ENCODE measurements around the gene ELP2. TPM values are rescaled to one million over a fixed set of nuclear protein-coding genes. Genes with fewer than 3 reads are reported as not detected.

ELP2 gene
- polyA plus RNA-seq, 1 of the 3 experiments (the other 2 are of a cell fraction): 38.3 TPM

DNA sequence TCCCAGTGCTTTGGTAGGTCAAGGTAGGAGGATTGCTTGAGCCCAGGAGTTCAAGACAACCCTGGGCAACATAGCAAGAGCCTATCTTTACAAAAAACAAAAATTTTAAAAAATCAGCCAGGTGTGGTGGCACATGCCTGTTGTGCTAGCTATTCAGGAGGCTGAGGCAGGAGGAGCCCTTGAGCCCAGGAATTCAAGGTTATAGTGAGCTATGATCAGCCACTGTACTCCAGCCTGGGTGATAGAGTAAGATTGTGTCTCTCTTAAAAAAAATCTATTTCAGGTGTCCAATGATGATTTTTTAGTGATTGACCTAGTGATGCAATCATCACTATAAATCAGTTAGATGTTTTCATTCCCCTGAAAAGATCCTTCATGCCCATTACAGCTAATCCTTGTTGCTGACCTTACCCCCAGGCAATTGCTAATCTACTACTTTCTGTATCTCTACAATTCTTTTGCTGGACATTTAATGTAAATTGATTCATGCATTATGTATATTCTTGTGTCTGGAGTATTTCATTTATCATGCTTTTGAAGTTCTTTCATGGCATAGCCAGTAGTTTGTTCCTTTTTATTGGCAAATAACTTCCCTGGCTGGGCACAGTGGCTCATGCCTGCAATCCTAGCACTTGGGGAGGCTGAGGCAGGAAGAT lies 67.9 kb downstream of the ELP2 start:
- H3K9me3 ChIP-seq: no peaks in the 10 kb centered on the region
- H3K4me2 ChIP-seq: no peak overlapping the region
- no peaks in the 10 kb centered on the region for H3K79me2 ChIP-seq (ENCODE audit: insufficient read depth)
- H3K4me3 ChIP-seq (ENCODE audit: low read depth in 2 of 2, low read length in 1 of 2): no peak overlapping the region
- no peak overlapping the region for H2AFZ ChIP-seq (ENCODE audit: low read depth)
- H4K20me1 ChIP-seq (ENCODE audit: insufficient read depth): no peaks in the 10 kb centered on the region
- H3F3A ChIP-seq (replicated peaks; ENCODE audit: insufficient read depth): no peaks in the 10 kb centered on the region
- H3K9me2 ChIP-seq: no peaks in the 10 kb centered on the region
- no peaks in the 10 kb centered on the region for H3K36me3 ChIP-seq (replicated peaks in 1 of 2; ENCODE audit: control insufficient read depth in 1 of 2, insufficient read depth in 2 of 2, low read length in 1 of 2)
- ChIA-PET CTCF (interaction anchor here (0.7 kb wide), 1 partner anchor 69 kb away, joined by 3 read pairs; the partner anchor contains the start of gene SLC39A6), POLR2A (no interaction called here)
- TF ChIP-seq, protein P1, sequence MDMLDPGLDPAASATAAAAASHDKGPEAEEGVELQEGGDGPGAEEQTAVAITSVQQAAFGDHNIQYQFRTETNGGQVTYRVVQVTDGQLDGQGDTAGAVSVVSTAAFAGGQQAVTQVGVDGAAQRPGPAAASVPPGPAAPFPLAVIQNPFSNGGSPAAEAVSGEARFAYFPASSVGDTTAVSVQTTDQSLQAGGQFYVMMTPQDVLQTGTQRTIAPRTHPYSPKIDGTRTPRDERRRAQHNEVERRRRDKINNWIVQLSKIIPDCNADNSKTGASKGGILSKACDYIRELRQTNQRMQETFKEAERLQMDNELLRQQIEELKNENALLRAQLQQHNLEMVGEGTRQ (IDR thresholded peaks at IDR 0.05; ENCODE audit: borderline replicate concordance, low read depth, low read length): no peak
- no peak for TF ChIP-seq EP300 (IDR thresholded peaks at IDR 0.05; ENCODE audit: borderline replicate concordance in 1 of 2, low read depth in 1 of 2, low read length in 1 of 2)
- TF ChIP-seq SMC3 (IDR thresholded peaks at IDR 0.05; ENCODE audit: low read depth, low read length): no peak
- no peak for TF ChIP-seq EZH2phosphoT487 (IDR thresholded peaks at IDR 0.05; ENCODE audit: borderline replicate concordance, low read depth)
- no peak for TF ChIP-seq NFIC (IDR thresholded peaks at IDR 0.05; ENCODE audit: borderline replicate concordance)
- no peak for TF ChIP-seq JUND (IDR thresholded peaks at IDR 0.05)
- TF ChIP-seq RCOR1 (IDR thresholded peaks at IDR 0.05; ENCODE audit: low read length): no peak
- TF ChIP-seq PBX3 (IDR thresholded peaks at IDR 0.05): no peak
- TF ChIP-seq FOSL2 (IDR thresholded peaks at IDR 0.05; ENCODE audit: borderline replicate concordance, low read depth): no peak
- no peak for TF ChIP-seq POLR2AphosphoS5 (IDR thresholded peaks at IDR 0.05; ENCODE audit: low read depth, low read length)
- TF ChIP-seq, protein P2, sequence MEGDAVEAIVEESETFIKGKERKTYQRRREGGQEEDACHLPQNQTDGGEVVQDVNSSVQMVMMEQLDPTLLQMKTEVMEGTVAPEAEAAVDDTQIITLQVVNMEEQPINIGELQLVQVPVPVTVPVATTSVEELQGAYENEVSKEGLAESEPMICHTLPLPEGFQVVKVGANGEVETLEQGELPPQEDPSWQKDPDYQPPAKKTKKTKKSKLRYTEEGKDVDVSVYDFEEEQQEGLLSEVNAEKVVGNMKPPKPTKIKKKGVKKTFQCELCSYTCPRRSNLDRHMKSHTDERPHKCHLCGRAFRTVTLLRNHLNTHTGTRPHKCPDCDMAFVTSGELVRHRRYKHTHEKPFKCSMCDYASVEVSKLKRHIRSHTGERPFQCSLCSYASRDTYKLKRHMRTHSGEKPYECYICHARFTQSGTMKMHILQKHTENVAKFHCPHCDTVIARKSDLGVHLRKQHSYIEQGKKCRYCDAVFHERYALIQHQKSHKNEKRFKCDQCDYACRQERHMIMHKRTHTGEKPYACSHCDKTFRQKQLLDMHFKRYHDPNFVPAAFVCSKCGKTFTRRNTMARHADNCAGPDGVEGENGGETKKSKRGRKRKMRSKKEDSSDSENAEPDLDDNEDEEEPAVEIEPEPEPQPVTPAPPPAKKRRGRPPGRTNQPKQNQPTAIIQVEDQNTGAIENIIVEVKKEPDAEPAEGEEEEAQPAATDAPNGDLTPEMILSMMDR (IDR thresholded peaks at IDR 0.05): no peak
- TF ChIP-seq TEAD4 (IDR thresholded peaks at IDR 0.05; ENCODE audit: borderline replicate concordance, insufficient read depth): no peak
- no peak overlapping the region for H3K9ac ChIP-seq
- H3K27ac ChIP-seq (ENCODE audit: low read depth in 2 of 2, low read length in 1 of 2): no peak overlapping the region
- no peaks in the 10 kb centered on the region for H3K27me3 ChIP-seq (ENCODE audit: insufficient read depth)
- no peaks in the 10 kb centered on the region; a peak in 1 of 4 replicates for H3K4me1 ChIP-seq (ENCODE audit: control insufficient read depth in 1 of 2, insufficient read depth in 2 of 2, low read depth in 1 of 2, low read length in 1 of 2)
- no peak for DNase-seq

- no peaks in the 10 kb centered on the region for H3K27me3 ChIP-seq (ENCODE audit: insufficient read depth)
- no peak for DNase-seq
- CTCF ChIA-PET: interaction anchor here (1.4 kb wide), 1 partner anchor 84 kb away, joined by 4 read pairs; no protein-coding TSS in a partner anchor
- H3K4me2 ChIP-seq: no peak overlapping the region
- POLR2A ChIA-PET: no interaction called here
- no peaks in the 10 kb centered on the region for H3K79me2 ChIP-seq (ENCODE audit: insufficient read depth)
- WGBS (ENCODE audit: low lambda C conversion rate): 87% methylated on average over 19 of the region's 22 CpGs
- H2AFZ ChIP-seq (ENCODE audit: low read depth): no peak overlapping the region
- H3F3A ChIP-seq (replicated peaks; ENCODE audit: insufficient read depth): no peaks in the 10 kb centered on the region
- no peak overlapping the region for H3K27ac ChIP-seq (ENCODE audit: low read depth in 2 of 2, low read length in 1 of 2)
- no peaks in the 10 kb centered on the region for H3K36me3 ChIP-seq (replicated peaks in 1 of 2; ENCODE audit: control insufficient read depth in 1 of 2, insufficient read depth in 2 of 2, low read length in 1 of 2)
- H3K4me1 ChIP-seq (ENCODE audit: control insufficient read depth in 1 of 2, insufficient read depth in 2 of 2, low read depth in 1 of 2, low read length in 1 of 2): no peaks in the 10 kb centered on the region; a peak in 1 of 4 replicates
- H3K9me3 ChIP-seq: no peaks in the 10 kb centered on the region
- no peaks in the 10 kb centered on the region for H4K20me1 ChIP-seq (ENCODE audit: insufficient read depth)
- H3K9me2 ChIP-seq: no peaks in the 10 kb centered on the region
- no peak overlapping the region for H3K9ac ChIP-seq
- no peak overlapping the region for H3K4me3 ChIP-seq (ENCODE audit: low read depth in 2 of 2, low read length in 1 of 2)
- TF ChIP-seq TAF1 (IDR thresholded peaks at IDR 0.05; ENCODE audit: borderline replicate concordance, low read depth, low read length): no peak
- TF ChIP-seq, protein P3, sequence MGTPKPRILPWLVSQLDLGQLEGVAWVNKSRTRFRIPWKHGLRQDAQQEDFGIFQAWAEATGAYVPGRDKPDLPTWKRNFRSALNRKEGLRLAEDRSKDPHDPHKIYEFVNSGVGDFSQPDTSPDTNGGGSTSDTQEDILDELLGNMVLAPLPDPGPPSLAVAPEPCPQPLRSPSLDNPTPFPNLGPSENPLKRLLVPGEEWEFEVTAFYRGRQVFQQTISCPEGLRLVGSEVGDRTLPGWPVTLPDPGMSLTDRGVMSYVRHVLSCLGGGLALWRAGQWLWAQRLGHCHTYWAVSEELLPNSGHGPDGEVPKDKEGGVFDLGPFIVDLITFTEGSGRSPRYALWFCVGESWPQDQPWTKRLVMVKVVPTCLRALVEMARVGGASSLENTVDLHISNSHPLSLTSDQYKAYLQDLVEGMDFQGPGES (IDR thresholded peaks at IDR 0.05; ENCODE audit: low read depth, low read length): no peak
- TF ChIP-seq, protein P4, sequence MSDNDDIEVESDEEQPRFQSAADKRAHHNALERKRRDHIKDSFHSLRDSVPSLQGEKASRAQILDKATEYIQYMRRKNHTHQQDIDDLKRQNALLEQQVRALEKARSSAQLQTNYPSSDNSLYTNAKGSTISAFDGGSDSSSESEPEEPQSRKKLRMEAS (IDR thresholded peaks at IDR 0.05; ENCODE audit: low read depth): no peak
- TF ChIP-seq RAD21 (IDR thresholded peaks at IDR 0.05; ENCODE audit: low read length): no peak
- no peak for TF ChIP-seq TCF12 (IDR thresholded peaks at IDR 0.05)
- TF ChIP-seq, protein P1 (IDR thresholded peaks at IDR 0.05; ENCODE audit: borderline replicate concordance, low read depth, low read length): no peak
- TF ChIP-seq, protein P5, sequence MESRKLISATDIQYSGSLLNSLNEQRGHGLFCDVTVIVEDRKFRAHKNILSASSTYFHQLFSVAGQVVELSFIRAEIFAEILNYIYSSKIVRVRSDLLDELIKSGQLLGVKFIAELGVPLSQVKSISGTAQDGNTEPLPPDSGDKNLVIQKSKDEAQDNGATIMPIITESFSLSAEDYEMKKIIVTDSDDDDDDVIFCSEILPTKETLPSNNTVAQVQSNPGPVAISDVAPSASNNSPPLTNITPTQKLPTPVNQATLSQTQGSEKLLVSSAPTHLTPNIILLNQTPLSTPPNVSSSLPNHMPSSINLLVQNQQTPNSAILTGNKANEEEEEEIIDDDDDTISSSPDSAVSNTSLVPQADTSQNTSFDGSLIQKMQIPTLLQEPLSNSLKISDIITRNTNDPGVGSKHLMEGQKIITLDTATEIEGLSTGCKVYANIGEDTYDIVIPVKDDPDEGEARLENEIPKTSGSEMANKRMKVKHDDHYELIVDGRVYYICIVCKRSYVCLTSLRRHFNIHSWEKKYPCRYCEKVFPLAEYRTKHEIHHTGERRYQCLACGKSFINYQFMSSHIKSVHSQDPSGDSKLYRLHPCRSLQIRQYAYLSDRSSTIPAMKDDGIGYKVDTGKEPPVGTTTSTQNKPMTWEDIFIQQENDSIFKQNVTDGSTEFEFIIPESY (IDR thresholded peaks at IDR 0.05; ENCODE audit: borderline replicate concordance, low read depth): no peak
- TF ChIP-seq TEAD4 (IDR thresholded peaks at IDR 0.05; ENCODE audit: borderline replicate concordance, insufficient read depth): no peak
Measured at GRCh38 chr18:36199691-36200295, 70.1 kb downstream of the ELP2 start.
